ENCODE results near the gene RIPK1.

DNA sequence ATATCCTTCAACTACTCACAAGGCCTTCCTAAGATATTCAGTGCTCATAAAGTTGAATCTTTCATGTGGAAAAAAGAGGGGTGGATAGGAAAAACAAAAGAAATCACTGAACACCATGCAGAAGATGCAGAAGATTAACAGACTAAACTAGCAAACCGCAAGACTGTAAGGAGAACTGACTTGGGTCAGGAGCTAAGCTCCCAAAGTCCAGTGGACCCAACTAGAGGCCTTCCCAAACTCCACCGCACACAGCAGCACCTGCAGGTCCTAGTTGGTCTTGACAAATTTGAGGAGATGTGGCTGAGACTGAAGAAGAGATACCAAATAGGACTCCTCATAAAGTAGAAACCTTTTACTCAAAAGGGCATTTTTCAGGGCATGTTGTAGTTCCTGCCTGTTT, 3.3 kb downstream of the RIPK1 start:
- TF ChIP-seq POLR2A (IDR thresholded peaks at IDR 0.05), result no peak
- TF ChIP-seq, protein P1, sequence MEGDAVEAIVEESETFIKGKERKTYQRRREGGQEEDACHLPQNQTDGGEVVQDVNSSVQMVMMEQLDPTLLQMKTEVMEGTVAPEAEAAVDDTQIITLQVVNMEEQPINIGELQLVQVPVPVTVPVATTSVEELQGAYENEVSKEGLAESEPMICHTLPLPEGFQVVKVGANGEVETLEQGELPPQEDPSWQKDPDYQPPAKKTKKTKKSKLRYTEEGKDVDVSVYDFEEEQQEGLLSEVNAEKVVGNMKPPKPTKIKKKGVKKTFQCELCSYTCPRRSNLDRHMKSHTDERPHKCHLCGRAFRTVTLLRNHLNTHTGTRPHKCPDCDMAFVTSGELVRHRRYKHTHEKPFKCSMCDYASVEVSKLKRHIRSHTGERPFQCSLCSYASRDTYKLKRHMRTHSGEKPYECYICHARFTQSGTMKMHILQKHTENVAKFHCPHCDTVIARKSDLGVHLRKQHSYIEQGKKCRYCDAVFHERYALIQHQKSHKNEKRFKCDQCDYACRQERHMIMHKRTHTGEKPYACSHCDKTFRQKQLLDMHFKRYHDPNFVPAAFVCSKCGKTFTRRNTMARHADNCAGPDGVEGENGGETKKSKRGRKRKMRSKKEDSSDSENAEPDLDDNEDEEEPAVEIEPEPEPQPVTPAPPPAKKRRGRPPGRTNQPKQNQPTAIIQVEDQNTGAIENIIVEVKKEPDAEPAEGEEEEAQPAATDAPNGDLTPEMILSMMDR (IDR thresholded peaks at IDR 0.05), result no peak
